ENCODE data around the gene OMG.
"Not testable (repeated sequence)": the region's sequence is repeated elsewhere in the genome, so short reads cannot be mapped to it uniquely, and the experiment has no call there.

The OMG gene

DNA sequence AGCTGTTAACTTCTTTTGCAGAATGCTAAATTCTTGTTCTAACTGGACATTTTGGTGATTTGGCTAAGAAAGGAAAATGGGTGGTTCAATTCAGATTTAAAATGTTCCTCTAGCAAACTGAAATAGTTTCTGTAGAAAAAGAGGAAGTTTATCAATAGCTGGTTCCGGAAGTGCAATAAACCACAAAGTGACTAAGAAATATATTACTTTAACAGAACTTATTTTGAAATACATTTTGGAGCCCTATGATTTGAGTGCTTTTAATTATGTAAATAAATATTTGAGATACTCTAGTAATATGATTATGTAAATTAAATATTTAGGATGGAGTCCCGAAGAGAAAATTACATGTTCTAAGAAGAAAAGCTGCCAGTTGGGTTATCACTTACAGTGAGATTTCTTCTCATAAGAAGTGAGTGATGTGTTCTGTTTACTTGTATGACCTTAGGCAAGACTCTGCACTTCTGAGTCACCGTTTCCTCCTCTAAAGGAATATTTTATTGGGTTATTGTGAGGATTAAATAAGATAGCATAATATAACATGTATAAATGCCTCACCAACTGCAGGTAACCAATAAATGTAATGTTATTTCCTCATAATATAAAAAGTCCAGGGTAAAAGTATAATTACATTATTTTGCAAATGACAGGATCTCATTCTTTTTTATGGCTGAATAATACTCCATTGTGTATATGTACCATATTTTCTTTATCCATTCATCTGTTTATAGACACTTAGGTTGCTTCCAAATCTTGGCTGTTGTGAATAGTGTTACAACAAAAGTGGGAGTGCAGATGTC lies 17.1 kb upstream of the OMG start, which contains the start of gene EVI2B:
TSS of gene EVI2B (minus strand) at position 73 of the 800 bp plus-strand sequence. CDS start 8,445 bp downstream, outside the sequence.
- no peak within 1 kb of the TSS for H3K4me3 ChIP-seq (ENCODE audit: low read length)
- TF ChIP-seq, protein P1, sequence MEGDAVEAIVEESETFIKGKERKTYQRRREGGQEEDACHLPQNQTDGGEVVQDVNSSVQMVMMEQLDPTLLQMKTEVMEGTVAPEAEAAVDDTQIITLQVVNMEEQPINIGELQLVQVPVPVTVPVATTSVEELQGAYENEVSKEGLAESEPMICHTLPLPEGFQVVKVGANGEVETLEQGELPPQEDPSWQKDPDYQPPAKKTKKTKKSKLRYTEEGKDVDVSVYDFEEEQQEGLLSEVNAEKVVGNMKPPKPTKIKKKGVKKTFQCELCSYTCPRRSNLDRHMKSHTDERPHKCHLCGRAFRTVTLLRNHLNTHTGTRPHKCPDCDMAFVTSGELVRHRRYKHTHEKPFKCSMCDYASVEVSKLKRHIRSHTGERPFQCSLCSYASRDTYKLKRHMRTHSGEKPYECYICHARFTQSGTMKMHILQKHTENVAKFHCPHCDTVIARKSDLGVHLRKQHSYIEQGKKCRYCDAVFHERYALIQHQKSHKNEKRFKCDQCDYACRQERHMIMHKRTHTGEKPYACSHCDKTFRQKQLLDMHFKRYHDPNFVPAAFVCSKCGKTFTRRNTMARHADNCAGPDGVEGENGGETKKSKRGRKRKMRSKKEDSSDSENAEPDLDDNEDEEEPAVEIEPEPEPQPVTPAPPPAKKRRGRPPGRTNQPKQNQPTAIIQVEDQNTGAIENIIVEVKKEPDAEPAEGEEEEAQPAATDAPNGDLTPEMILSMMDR (IDR thresholded peaks at IDR 0.05; ENCODE audit: insufficient read depth, low read depth, low read length, missing control alignments): no peak
- DNase-seq (ENCODE audit: low read depth): peak; percentile 87

DNA sequence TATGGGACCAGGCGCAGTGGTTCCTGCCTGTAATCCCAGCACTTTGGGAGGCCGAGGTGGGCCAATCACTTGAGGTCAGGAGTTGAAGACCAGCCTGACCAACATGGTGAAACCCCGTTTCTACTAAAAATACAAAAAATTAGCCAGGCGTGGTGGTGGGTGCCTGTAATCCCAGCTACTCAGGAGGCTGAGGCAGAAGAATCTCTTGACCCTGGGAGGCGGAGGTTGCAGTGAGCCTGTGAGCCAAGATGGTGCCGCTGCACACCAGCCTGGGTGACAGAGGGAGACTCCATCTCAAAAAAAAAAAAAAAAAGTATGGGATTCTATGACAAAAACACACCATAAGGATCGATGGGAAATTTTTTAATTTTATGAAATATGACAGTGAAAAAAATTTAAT lies 15.2 kb upstream of the OMG start:
- DNase-seq (ENCODE audit: low read depth); H3K4me3 ChIP-seq (ENCODE audit: low read length): not testable (repeated sequence)

DNA sequence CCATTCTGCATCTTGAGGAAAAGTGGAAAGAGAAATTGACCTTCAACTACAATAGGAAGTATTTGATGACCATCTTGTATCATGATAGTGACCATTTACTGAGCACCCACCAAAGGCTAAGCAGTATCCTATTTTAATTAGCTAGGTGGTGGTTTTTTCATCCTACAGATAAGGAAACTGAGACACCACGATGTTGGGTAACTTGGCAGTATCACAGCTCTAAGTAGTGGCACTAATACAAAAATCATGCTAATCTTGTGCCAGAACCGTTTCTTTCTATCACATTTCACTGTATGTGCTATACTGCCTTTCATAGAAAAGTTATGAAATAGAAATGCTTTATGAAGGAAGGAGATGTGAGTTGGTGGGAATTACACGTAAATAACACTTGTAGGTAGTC lies 14.5 kb upstream of the OMG start:
- H3K4me3 ChIP-seq (ENCODE audit: low read length): no peak overlapping the region
- TF ChIP-seq, protein P1 (IDR thresholded peaks at IDR 0.05; ENCODE audit: insufficient read depth, low read depth, low read length, missing control alignments): no peak
- no peak for DNase-seq (ENCODE audit: low read depth)

DNA sequence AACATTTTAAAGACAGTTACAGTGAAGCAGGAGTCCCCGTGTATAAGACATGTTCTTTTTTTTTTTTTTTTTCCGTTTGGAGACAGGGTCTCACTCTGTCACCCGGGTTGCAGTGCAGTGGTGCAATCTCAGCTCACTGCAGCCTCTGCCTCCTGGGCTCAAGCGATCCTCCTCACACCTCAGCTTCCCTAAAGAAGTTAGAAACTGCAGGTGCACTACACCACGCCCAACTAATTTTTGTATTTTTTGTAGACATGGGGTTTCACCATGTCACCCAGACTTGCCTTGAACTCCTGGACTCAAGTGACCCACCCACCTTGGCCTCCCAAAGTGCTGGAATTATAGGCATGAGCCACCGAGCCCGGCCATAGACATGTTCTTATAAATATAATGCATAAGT lies 13.8 kb upstream of the OMG start:
- no peak for DNase-seq (ENCODE audit: low read depth)
- TF ChIP-seq, protein P1 (IDR thresholded peaks at IDR 0.05; ENCODE audit: insufficient read depth, low read depth, low read length, missing control alignments): no peak
- no peak overlapping the region for H3K4me3 ChIP-seq (ENCODE audit: low read length)

DNA sequence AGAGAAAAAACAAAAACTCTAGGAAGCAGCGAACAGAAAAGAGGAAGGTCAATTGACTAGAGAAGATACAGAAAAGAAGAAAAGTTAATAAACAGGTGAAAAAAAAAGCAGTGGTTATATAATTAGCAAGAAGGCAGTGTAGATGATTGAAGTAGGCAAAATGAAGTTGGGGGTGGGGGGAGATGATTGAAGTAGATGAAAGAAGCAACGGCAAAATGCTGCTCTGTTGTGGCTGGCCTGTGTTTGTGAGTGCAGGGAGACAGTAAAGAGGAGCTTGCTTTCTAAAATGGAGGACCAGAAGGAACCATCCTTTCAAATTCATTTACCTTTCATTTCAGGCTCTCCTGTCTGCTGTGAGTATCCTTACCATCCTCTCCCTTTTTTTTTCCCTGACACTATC lies 13.2 kb upstream of the OMG start:
- no peak for DNase-seq (ENCODE audit: low read depth)
- no peak overlapping the region for H3K4me3 ChIP-seq (ENCODE audit: low read length)
- TF ChIP-seq, protein P1 (IDR thresholded peaks at IDR 0.05; ENCODE audit: insufficient read depth, low read depth, low read length, missing control alignments): no peak

DNA sequence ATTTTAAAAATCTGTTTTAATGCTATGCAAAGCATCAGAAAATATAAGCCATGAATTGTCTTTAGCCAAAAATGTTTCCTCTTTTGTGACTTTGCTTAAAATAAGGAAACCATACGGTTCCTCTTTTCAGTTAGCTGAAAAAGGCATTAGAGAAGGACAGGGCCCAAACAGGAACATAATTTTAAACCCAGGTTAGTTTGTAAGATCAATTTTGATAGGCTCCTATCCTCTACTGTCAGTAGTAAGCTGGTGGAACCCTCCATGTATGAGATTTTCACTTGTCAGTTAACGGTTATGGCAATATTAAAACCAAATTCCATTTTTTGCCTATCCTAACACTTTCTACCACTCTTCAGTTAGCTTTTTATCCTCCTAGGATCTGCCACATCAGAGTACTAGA lies 12.5 kb upstream of the OMG start:
- TF ChIP-seq, protein P1 (IDR thresholded peaks at IDR 0.05; ENCODE audit: insufficient read depth, low read depth, low read length, missing control alignments): no peak
- H3K4me3 ChIP-seq (ENCODE audit: low read length): no peak overlapping the region
- no peak for DNase-seq (ENCODE audit: low read depth)

DNA sequence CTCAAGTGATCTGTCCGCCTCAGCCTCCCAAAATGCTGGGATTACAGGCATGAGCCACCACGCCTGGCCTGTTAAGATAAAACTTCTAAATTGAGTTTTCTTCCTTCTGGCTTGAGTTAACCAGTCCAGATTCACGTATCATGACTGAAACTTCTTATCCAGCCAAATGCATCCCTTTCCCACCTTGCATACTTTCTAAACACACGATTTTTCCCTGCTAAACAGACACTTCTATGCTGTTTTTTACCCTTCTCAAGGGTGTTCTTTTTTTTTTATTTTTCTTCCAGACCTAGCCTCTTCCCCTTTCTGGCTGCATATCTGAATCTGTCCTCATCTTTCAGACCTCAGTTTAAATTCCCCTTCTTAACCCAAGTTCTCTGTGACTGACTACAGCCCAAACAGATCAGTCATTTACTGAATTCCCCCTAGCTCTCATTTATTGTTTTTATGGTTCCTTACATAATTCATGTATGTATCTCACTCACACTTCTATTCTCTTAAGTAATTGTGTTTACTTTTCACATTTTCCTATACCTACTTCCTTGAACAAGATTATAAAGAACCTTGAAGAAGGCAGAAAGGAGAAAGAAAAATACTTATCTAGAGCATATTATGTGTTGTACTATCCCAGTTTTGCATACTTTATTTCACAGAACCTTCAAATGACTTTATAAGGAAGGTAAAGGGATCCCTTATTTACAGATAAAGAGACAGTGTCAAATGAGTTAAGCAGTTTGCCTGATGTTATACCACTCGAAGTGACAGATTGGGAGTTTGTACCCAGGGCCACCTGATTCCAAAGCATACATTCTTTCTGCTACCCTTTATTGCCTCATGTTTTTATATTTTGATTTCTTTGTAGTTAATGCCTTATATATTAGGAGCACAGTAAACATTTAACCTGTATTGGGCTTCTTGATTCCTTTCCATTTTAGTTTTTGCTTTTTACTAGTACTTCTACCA lies 11.6 kb upstream of the OMG start:
- TF ChIP-seq, protein P1 (IDR thresholded peaks at IDR 0.05; ENCODE audit: insufficient read depth, low read depth, low read length, missing control alignments): no peak
- no peak overlapping the region for H3K4me3 ChIP-seq (ENCODE audit: low read length)
- DNase-seq (ENCODE audit: low read depth): no peak
